Activated T-cell treated with anti-CD3 and anti-CD28 coated beads, Interleukin-2, amount 50 U/mL, for 1 hour (primary cell): ENCODE results near the gene PIK3C2G.

ENCODE experiments used
- DNase-seq: peaks from one replicate; pipeline ENCODE4 v3.0.0-alpha.2; 2020

The PIK3C2G gene

GRCh38 chr12:18576104-18576626 is 314.8 kb downstream of the PIK3C2G start:
- DNase-seq = no peak

- DNase-seq = no peak
These were observed 315.3 kb downstream of the PIK3C2G start for GRCh38 chr12:18576648-18577047.

- no peak for DNase-seq
These were observed 316.9 kb downstream of the PIK3C2G start for GRCh38 chr12:18578191-18578590.

GRCh38 chr12:18580291-18580690 is 319.0 kb downstream of the PIK3C2G start:
- DNase-seq = no peak

GRCh38 chr12:18580706-18581105 is 319.4 kb downstream of the PIK3C2G start:
- no peak for DNase-seq

GRCh38 chr12:18581232-18581962 is 320.1 kb downstream of the PIK3C2G start:
- DNase-seq = no peak

- no peak for DNase-seq
These were observed 322.3 kb downstream of the PIK3C2G start for GRCh38 chr12:18583655-18584054.

- no peak for DNase-seq
These were observed 325.3 kb downstream of the PIK3C2G start for GRCh38 chr12:18586581-18586980.

- DNase-seq = no peak
These were observed 328.0 kb downstream of the PIK3C2G start for GRCh38 chr12:18589316-18589715.

GRCh38 chr12:18591473-18591872 is 330.2 kb downstream of the PIK3C2G start:
- no peak for DNase-seq

- no peak for DNase-seq
These were observed 334.1 kb downstream of the PIK3C2G start for GRCh38 chr12:18595412-18595811.

GRCh38 chr12:18601962-18602361 is 340.6 kb downstream of the PIK3C2G start:
- no peak for DNase-seq

GRCh38 chr12:18612971-18613370 is 351.7 kb downstream of the PIK3C2G start:
- DNase-seq = no peak

GRCh38 chr12:18620986-18621385 is 359.7 kb downstream of the PIK3C2G start:
- DNase-seq = no peak

- no peak for DNase-seq
These were observed 368.1 kb downstream of the PIK3C2G start for GRCh38 chr12:18629445-18629844.

GRCh38 chr12:18629916-18630315 is 368.6 kb downstream of the PIK3C2G start:
- DNase-seq = no peak

- DNase-seq = no peak
These were observed 370.0 kb downstream of the PIK3C2G start for GRCh38 chr12:18631339-18631738.

GRCh38 chr12:18632848-18633247 is 371.5 kb downstream of the PIK3C2G start:
- no peak for DNase-seq

- DNase-seq = no peak
These were observed 373.1 kb downstream of the PIK3C2G start for GRCh38 chr12:18634382-18634781.

GRCh38 chr12:18640321-18640955 is 379.1 kb downstream of the PIK3C2G start:
- DNase-seq = no peak

GRCh38 chr12:18643681-18644080 is 382.4 kb downstream of the PIK3C2G start:
- DNase-seq = no peak

- DNase-seq = no peak
These were observed 383.2 kb downstream of the PIK3C2G start for GRCh38 chr12:18644564-18644963.

- no peak for DNase-seq
These were observed 385.1 kb downstream of the PIK3C2G start for GRCh38 chr12:18646286-18646890.

- no peak for DNase-seq
These were observed 390.2 kb downstream of the PIK3C2G start for GRCh38 chr12:18651525-18651924.
